Breast epithelium (tissue), 4 donors: ENCODE data around the gene TNFAIP3. TPM values are rescaled to one million over a fixed set of nuclear protein-coding genes. Genes with fewer than 3 reads are reported as not detected.
"Not testable (repeated sequence)": the region's sequence is repeated elsewhere in the genome, so short reads cannot be mapped to it uniquely, and the experiment has no call there.

Source experiments
- DNase-seq, 2 donors: peaks; one replicate each; pipeline ENCODE4 v3.0.0-alpha.2; 2019; ENCODE audit warnings: low spot score in 2 of 2
- H3K27ac ChIP-seq, 2 donors: fragments of 200-600 bp; sonication (generic) in 1 of 2; one replicate each; pipeline ENCODE4 v1.5.1; 2016 to 2019; ENCODE audit warnings: mild to moderate bottlenecking in 1 of 2
- H3K27me3 ChIP-seq, 2 donors: fragments of 200-600 bp; sonication (generic) in 1 of 2; one replicate each; pipeline versions ENCODE4 v1.5.1 to v1.6.0; 2017 to 2019; ENCODE audit warnings: control low read depth in 1 of 2, mild to moderate bottlenecking in 1 of 2
- H3K36me3 ChIP-seq: fragments of 200-600 bp; one replicate; pipeline ENCODE4 v1.5.1; 2019
- H3K4me1 ChIP-seq, 2 donors: fragments of 200-600 bp; sonication (generic); one replicate each; pipeline ENCODE4 v1.5.1; 2016 to 2019; ENCODE audit warnings: control low read depth in 1 of 2
- H3K4me3 ChIP-seq, 3 donors: fragments of 200-600 bp; sonication (generic); 1 replicate in 2 of 3; 2 replicates in 1 of 3; pipeline ENCODE4 v1.5.1; 2016 to 2019; ENCODE audit warnings: mild to moderate bottlenecking in 3 of 3, moderate library complexity in 2 of 3
- H3K9me3 ChIP-seq, 2 donors: fragments of 200-600 bp; sonication (generic) in 1 of 2; one replicate each; pipeline ENCODE4 v1.5.1; 2016 to 2019; ENCODE audit warnings: control low read depth in 1 of 2
- POLR2A ChIP-seq: fragments of 450-650 bp; IDR thresholded peaks from one replicate; pipeline ENCODE4 v1.6.1; 2016; ENCODE audit warnings: antibody characterized with exemption, mild to moderate bottlenecking, moderate library complexity
- POLR2AphosphoS5 ChIP-seq, 3 donors: sonication (generic); formaldehyde crosslinking; IDR thresholded peaks; one replicate each; pipeline ENCODE4 v1.6.1; 2017; ENCODE audit warnings: antibody characterized with exemption in 3 of 3
- intact Hi-C: fragments of 100-400 bp; cut with DNase I; formaldehyde crosslinking; loops from one replicate; pipeline ENCODE4 v1.15.1; 2023; ENCODE audit warnings: low total_unique reads
- total RNA-seq, 3 donors: library from RNA; depleted of rRNA; stranded (reverse); fragments of >200 nt; gene quantifications; one replicate each; pipeline ENCODE4 v1.1.0, GENCODE V29; 2016
- TF ChIP-seq, protein P1 (sequence below), 3 donors: fragments of 450-650 bp; IDR thresholded peaks; one replicate each; pipeline ENCODE4 v1.5.1; 2016 to 2017; ENCODE audit warnings: antibody characterized with exemption in 3 of 3, mild to moderate bottlenecking in 3 of 3, moderate library complexity in 3 of 3

Gene TNFAIP3
- total RNA-seq, 3 donors from 2014 or later = 21.3 to 50.5 (median 25.9) TPM

DNA sequence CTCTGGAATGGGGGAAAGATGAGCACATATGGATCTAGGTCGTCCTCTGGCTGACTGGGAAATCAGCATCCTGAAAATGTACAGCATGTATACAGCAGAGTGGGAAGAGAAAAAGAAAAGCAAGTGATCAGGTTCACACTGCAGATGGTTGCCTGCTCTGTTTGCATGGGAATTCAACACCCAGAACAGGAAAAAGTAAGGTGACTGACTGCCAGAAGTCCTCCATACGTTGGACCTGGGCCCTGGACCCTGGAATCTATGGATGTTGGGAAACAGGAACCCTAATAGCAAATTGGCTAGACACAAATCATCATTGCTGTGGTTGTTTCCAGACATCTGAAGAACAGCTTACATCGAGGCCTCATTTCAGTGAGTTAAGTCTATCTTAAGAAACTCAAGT, 30.3 kb upstream of the TNFAIP3 start:
- no peaks in the 10 kb centered on the region for H3K4me1 ChIP-seq
- no peaks in the 10 kb centered on the region for H3K36me3 ChIP-seq
- intact Hi-C loops = no loop called here
- peaks cover 0 to 4% of the 10 kb centered on the region in 2 donors for H3K9me3 ChIP-seq
- TF ChIP-seq, protein P1, sequence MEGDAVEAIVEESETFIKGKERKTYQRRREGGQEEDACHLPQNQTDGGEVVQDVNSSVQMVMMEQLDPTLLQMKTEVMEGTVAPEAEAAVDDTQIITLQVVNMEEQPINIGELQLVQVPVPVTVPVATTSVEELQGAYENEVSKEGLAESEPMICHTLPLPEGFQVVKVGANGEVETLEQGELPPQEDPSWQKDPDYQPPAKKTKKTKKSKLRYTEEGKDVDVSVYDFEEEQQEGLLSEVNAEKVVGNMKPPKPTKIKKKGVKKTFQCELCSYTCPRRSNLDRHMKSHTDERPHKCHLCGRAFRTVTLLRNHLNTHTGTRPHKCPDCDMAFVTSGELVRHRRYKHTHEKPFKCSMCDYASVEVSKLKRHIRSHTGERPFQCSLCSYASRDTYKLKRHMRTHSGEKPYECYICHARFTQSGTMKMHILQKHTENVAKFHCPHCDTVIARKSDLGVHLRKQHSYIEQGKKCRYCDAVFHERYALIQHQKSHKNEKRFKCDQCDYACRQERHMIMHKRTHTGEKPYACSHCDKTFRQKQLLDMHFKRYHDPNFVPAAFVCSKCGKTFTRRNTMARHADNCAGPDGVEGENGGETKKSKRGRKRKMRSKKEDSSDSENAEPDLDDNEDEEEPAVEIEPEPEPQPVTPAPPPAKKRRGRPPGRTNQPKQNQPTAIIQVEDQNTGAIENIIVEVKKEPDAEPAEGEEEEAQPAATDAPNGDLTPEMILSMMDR (IDR thresholded peaks at IDR 0.05) = no peak
- TF ChIP-seq POLR2AphosphoS5 (IDR thresholded peaks at IDR 0.05) (no peak), POLR2A (no peak)
- no peak overlapping the region for H3K27ac ChIP-seq
- no peaks in the 10 kb centered on the region for H3K27me3 ChIP-seq
- no peak overlapping the region for H3K4me3 ChIP-seq
- DNase-seq = no peak

DNA sequence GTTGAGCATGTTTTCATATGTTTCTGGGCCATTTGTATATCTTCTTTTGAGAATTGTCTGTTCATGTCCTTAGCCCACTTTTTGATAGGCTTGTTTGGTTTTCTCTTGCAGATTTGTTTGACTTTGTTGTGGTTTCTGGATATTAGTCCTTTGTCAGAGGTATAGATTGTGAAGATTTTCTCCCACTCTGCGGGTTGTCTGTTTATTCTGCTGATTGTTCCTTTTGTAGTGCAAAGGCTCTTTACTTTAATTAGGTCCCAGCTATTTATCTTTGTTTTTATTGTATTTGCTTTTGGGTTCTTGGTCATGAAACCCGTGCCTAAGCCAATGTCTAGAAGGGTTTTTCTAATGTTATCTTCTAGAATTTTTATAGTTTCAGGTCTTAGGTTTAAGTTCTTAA, 29.0 kb upstream of the TNFAIP3 start:
- H3K9me3 ChIP-seq, intact Hi-C loops, H3K4me3 ChIP-seq, DNase-seq, H3K36me3 ChIP-seq, H3K4me1 ChIP-seq, H3K27me3 ChIP-seq, H3K27ac ChIP-seq: not testable (repeated sequence)

DNA sequence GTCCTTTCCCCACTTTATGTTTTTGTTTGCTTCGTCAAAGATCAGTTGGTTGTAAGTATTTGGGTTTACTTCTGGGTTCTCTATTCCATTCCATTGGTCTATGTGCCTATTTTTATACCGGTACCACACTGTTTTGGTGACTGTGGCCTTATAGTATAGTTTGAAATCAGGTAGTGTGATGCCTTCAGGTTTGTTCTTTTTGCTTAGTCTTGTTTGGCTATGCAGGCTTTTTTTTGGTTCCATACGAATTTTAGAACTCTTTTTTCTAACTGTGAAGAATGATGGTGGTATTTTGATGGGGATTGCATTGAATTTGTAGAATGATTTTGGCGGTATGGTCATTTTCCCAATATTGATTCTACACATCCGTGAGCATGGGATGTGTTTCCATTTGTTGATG, 28.5 kb upstream of the TNFAIP3 start:
- intact Hi-C loops, H3K27ac ChIP-seq, H3K9me3 ChIP-seq, H3K4me3 ChIP-seq, H3K36me3 ChIP-seq, DNase-seq, H3K4me1 ChIP-seq, H3K27me3 ChIP-seq: not testable (repeated sequence)

DNA sequence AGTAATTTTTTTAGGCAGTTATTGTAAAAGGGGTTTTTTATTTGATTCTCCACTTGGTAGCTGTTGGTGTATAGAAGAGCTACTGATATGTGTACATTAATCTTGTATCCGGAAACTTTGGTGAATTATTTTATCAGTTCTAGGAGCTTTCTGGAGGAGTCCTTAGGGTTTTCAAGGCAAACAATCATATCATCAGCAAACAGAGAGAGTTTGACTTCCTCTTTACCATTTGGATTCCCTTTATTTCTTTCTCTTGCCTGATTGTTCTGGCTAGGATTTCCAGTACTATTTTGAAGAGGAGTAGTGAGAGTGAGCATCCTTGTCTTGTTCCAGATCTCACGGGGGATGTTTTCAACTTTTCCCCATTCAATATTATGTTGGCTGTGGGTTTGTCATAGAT, 28.0 kb upstream of the TNFAIP3 start:
- H3K27me3 ChIP-seq = no peaks in the 10 kb centered on the region
- intact Hi-C loops = no loop called here
- TF ChIP-seq, protein P1 (IDR thresholded peaks at IDR 0.05) = no peak
- TF ChIP-seq POLR2A = no peak
- no peak for TF ChIP-seq POLR2AphosphoS5 (IDR thresholded peaks at IDR 0.05)
- no peak for DNase-seq
- no peak overlapping the region for H3K27ac ChIP-seq
- no peaks in the 10 kb centered on the region for H3K36me3 ChIP-seq
- H3K9me3 ChIP-seq = peaks cover 0 to 4% of the 10 kb centered on the region in 2 donors
- H3K4me1 ChIP-seq = no peaks in the 10 kb centered on the region
- no peak overlapping the region for H3K4me3 ChIP-seq

DNA sequence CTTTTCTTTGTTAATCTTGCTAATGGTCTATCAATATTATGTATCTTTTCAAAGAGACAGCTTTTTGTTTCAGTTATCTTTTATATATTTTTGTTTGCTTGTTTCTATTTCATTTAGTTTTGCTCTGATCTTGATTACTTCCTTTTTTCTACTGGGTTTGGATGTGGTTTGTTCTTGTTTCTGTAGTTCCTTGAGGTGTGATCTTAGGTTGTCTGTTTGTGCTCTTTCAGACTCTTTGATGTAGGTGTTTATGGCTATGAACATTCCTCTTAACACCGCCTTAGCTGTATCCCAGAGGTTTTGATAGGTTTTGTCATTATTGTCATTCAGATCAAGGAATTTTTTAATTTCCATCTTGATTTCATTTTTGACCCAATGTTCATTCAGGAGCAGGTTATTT, 26.8 kb upstream of the TNFAIP3 start:
- no peak for TF ChIP-seq POLR2AphosphoS5 (IDR thresholded peaks at IDR 0.05)
- TF ChIP-seq, protein P1 (IDR thresholded peaks at IDR 0.05) = no peak
- TF ChIP-seq POLR2A = no peak
- H3K4me3 ChIP-seq = no peak overlapping the region
- no peak overlapping the region for H3K27ac ChIP-seq
- H3K36me3 ChIP-seq = no peaks in the 10 kb centered on the region
- no peaks in the 10 kb centered on the region for H3K4me1 ChIP-seq
- no peak for DNase-seq
- H3K27me3 ChIP-seq = no peaks in the 10 kb centered on the region
- H3K9me3 ChIP-seq = peaks cover 0 to 4% of the 10 kb centered on the region in 2 donors
- intact Hi-C loops = no loop called here

DNA sequence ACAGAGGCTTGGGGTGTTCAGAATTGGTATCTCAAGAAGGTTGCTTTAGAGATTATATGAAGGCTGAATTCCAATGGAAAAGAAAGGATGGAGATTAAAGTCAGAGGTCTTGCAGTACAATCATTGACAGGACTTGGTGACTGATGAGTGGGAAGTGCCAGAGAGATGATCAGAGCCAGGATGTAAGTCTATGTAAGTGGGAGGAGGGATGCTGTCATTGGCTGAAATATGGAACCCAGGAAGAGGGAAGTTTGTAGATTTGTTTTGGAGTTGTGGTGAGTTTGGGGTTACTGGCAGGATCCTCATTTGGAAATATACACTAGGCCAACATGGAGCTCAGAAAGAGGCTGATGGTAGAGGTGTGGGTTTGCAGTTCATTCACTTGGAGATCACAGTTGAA, 23.8 kb upstream of the TNFAIP3 start:
- H3K27ac ChIP-seq = no peak overlapping the region
- H3K4me1 ChIP-seq = no peaks in the 10 kb centered on the region
- intact Hi-C loops = no loop called here
- no peak for DNase-seq
- H3K4me3 ChIP-seq = no peak overlapping the region
- H3K36me3 ChIP-seq = no peaks in the 10 kb centered on the region
- TF ChIP-seq, protein P1 (IDR thresholded peaks at IDR 0.05) = no peak
- no peak for TF ChIP-seq POLR2A
- TF ChIP-seq POLR2AphosphoS5 (IDR thresholded peaks at IDR 0.05) = no peak
- H3K27me3 ChIP-seq = no peaks in the 10 kb centered on the region
- H3K9me3 ChIP-seq = peaks cover 0 to 4% of the 10 kb centered on the region in 2 donors

DNA sequence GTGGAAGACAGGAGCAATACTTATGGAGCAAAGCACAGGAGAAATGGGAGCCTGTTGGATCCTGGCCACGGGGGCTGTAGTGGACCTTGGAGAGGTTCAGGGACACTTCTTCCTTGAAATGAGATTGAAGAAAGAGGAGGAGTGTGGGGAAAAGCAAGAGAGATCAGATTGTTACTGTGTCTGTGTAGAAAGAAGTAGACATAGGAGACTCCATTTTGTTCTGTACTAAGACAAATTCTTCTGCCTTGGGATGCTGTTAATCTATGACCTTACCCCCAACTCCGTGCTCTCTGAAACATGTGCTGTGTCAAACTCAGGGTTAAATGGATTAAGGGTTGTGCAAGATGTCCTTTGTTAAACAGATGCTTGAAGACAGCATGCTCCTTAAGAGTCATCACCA, 22.7 kb upstream of the TNFAIP3 start:
- intact Hi-C loops, H3K27ac ChIP-seq, H3K36me3 ChIP-seq, H3K9me3 ChIP-seq, H3K4me3 ChIP-seq, H3K27me3 ChIP-seq, H3K4me1 ChIP-seq, DNase-seq: not testable (repeated sequence)

DNA sequence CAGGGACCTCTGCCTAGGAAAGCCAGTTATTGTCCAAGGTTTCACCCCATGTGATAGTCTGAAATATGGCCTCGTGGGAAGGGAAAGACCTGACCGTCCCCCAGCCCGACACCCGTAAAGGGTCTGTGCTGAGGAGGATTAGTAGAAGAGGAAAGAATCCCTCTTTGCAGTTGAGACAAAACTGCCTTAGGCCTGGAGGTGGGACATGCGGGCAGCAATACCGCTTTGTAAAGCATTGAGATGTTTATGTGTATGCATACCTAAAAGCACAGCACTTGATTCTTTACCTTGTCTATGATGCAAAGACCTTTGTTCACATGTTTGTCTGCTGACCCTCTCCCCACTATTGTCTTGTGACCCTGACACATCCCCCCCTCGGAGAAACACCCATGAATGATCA, 22.3 kb upstream of the TNFAIP3 start:
- DNase-seq = not testable (repeated sequence)

More for the DNA sequence above, 22.3 kb upstream of the TNFAIP3 start:
- H3K4me1 ChIP-seq, H3K36me3 ChIP-seq, intact Hi-C loops, H3K27ac ChIP-seq, H3K9me3 ChIP-seq, H3K4me3 ChIP-seq, H3K27me3 ChIP-seq: not testable (repeated sequence)
